OCI-LY7 (cell line): ENCODE results near the gene HDAC4.

Experiments
- EZH2phosphoT487 ChIP-seq: fragments of 200-600 bp; sonication (generic); IDR thresholded peaks from 2 replicates; pipeline ENCODE4 v1.6.1; 2018; ENCODE audit warnings: low read depth, borderline replicate concordance, mild to moderate bottlenecking, mixed run types, antibody characterized with exemption, low read length, moderate library complexity, mixed read lengths
- TF ChIP-seq, protein P1 (sequence below): fragments of 200-600 bp; sonication (generic); conservative IDR thresholded peaks from 2 replicates; pipeline ENCODE4 v1.5.1; 2014; ENCODE audit warnings: mild to moderate bottlenecking, antibody characterized with exemption, low read length, moderate library complexity, mixed read lengths

- TF ChIP-seq, protein P1, sequence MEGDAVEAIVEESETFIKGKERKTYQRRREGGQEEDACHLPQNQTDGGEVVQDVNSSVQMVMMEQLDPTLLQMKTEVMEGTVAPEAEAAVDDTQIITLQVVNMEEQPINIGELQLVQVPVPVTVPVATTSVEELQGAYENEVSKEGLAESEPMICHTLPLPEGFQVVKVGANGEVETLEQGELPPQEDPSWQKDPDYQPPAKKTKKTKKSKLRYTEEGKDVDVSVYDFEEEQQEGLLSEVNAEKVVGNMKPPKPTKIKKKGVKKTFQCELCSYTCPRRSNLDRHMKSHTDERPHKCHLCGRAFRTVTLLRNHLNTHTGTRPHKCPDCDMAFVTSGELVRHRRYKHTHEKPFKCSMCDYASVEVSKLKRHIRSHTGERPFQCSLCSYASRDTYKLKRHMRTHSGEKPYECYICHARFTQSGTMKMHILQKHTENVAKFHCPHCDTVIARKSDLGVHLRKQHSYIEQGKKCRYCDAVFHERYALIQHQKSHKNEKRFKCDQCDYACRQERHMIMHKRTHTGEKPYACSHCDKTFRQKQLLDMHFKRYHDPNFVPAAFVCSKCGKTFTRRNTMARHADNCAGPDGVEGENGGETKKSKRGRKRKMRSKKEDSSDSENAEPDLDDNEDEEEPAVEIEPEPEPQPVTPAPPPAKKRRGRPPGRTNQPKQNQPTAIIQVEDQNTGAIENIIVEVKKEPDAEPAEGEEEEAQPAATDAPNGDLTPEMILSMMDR, result no peak
- no peak for TF ChIP-seq EZH2phosphoT487
Observed at GRCh38 chr2:239249776-239250175, 151.0 kb downstream of the HDAC4 start.
